ENCODE results near the gene TSPEAR.

TSPEAR gene

GRCh38 chr21:44519346-44520325, 191.7 kb downstream of the TSPEAR start:
- no peak overlapping the region for H3K4me3 ChIP-seq (ENCODE audit: low read depth, low read length)
- no peak for DNase-seq (ENCODE audit: low read depth)
- TF ChIP-seq POLR2A (IDR thresholded peaks at IDR 0.05; ENCODE audit: extremely low read depth, insufficient read length) (no peak), MYC (IDR thresholded peaks at IDR 0.05; ENCODE audit: low read depth, low read length) (no peak), CTCF (IDR thresholded peaks at IDR 0.05; ENCODE audit: low read depth, low read length) (no peak), MAX (IDR thresholded peaks at IDR 0.05; ENCODE audit: low read depth, low read length) (no peak)

GRCh38 chr21:44518686-44519085, 192.7 kb downstream of the TSPEAR start:
- no peak for TF ChIP-seq MAX (IDR thresholded peaks at IDR 0.05; ENCODE audit: low read depth, low read length)
- no peak for TF ChIP-seq MYC (IDR thresholded peaks at IDR 0.05; ENCODE audit: low read depth, low read length)
- TF ChIP-seq POLR2A (IDR thresholded peaks at IDR 0.05; ENCODE audit: extremely low read depth, insufficient read length), result no peak
- TF ChIP-seq CTCF (IDR thresholded peaks at IDR 0.05; ENCODE audit: low read depth, low read length), result no peak
- DNase-seq (ENCODE audit: low read depth), result no peak
- H3K4me3 ChIP-seq (ENCODE audit: low read depth, low read length), result no peak overlapping the region

- no peak for TF ChIP-seq MYC (IDR thresholded peaks at IDR 0.05; ENCODE audit: low read depth, low read length)
- peak; percentile 70 for TF ChIP-seq MAX (IDR thresholded peaks at IDR 0.05; ENCODE audit: low read depth, low read length)
- H3K4me3 ChIP-seq (ENCODE audit: low read depth, low read length), result no peak overlapping the region
- peak; percentile 31 for DNase-seq (ENCODE audit: low read depth)
These were observed 194.0 kb downstream of the TSPEAR start for GRCh38 chr21:44517175-44517899.

- no peak for TF ChIP-seq MAX (IDR thresholded peaks at IDR 0.05; ENCODE audit: low read depth, low read length)
- TF ChIP-seq CTCF (IDR thresholded peaks at IDR 0.05; ENCODE audit: low read depth, low read length), result no peak
- TF ChIP-seq MYC (IDR thresholded peaks at IDR 0.05; ENCODE audit: low read depth, low read length), result no peak
- no peak for TF ChIP-seq POLR2A (IDR thresholded peaks at IDR 0.05; ENCODE audit: extremely low read depth, insufficient read length)
- no peak for DNase-seq (ENCODE audit: low read depth)
- H3K4me3 ChIP-seq (ENCODE audit: low read depth, low read length), result no peak overlapping the region
These were observed 194.6 kb downstream of the TSPEAR start for GRCh38 chr21:44516828-44517174.

DNA sequence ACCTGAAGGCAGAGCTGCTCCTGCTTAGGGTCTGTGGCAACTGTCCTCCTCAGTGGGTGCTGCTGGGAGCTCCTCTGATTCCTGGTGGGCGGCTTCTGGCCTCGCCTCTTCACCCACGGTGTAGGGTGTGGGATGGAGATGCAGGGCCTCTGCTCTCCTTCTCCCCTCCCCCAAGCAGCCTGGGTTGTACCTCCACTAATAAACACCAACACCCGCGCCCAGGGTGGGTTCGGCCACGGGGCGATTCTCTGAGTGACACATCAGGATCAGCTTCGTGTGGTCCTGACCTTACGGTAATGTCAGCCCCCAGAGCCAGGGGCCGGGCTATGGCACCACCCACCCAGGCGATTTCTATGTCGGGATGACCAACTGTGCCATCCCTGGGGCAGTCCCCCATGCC, 195.0 kb downstream of the TSPEAR start:
- TF ChIP-seq POLR2A (IDR thresholded peaks at IDR 0.05; ENCODE audit: extremely low read depth, insufficient read length) (no peak), MAX (IDR thresholded peaks at IDR 0.05; ENCODE audit: low read depth, low read length) (no peak), CTCF (IDR thresholded peaks at IDR 0.05; ENCODE audit: low read depth, low read length) (no peak), MYC (IDR thresholded peaks at IDR 0.05; ENCODE audit: low read depth, low read length) (no peak)
- DNase-seq (ENCODE audit: low read depth), result no peak
- no peak overlapping the region for H3K4me3 ChIP-seq (ENCODE audit: low read depth, low read length)

Measured in NB4 (cell line).